Activated naive CD4-positive, alpha-beta T cell treated with anti-CD3 and anti-CD28 coated beads, Interleukin-2, amount 10 ng/mL, durations not matched to agents 7 days and 5 days (primary cell): ENCODE results near the gene PAPOLA.

Source experiments
- CTCF ChIA-PET: fragments of 350-600 bp; sonication (Branson Sonifier 250); formaldehyde crosslinking; loops from one replicate; lab custom pipeline; 2021; ENCODE audit warnings: antibody characterized with exemption; lab: Charles Lee
- DNase-seq: peaks from one replicate; pipeline ENCODE4 v3.0.0-alpha.2; 2020
- H3K27ac Mint-ChIP-seq: one replicate; pipeline ENCODE4 v1.8.0; 2021; ENCODE audit warnings: mild to moderate bottlenecking, moderate library complexity, mixed read lengths
- H3K27me3 Mint-ChIP-seq: one replicate; pipeline ENCODE4 v1.8.0; 2021; ENCODE audit warnings: mild to moderate bottlenecking, mixed read lengths
- H3K36me3 Mint-ChIP-seq: one replicate; pipeline ENCODE4 v1.8.0; 2021; ENCODE audit warnings: mixed read lengths
- H3K4me1 Mint-ChIP-seq: one replicate; pipeline ENCODE4 v1.8.0; 2021; ENCODE audit warnings: mixed read lengths
- H3K4me3 Mint-ChIP-seq: one replicate; pipeline ENCODE4 v1.8.0; 2021; ENCODE audit warnings: mild to moderate bottlenecking, moderate library complexity, mixed read lengths
- H3K9me3 Mint-ChIP-seq: one replicate; pipeline ENCODE4 v1.8.0; 2021; ENCODE audit warnings: mixed read lengths

PAPOLA gene

DNA sequence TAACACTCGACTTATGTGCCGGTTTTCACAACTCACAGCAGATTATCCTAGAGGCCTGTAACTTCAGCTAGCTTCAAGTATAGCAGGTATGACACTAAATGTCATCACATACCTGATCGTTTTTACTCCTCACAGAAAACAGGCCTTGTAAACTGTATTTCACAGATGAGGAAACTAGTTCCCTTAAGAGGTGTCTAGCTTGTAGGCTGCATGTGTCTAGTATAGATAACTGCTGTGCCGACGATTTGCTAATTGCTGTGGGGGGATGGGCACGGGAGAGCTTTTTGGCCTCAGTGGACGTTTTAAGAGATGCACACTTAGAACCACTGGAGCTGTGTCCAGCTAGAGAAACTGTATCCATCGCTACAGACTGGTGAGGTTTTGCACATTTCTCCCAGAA lies 78.8 kb downstream of the PAPOLA start:
- H3K36me3 Mint-ChIP-seq = no peaks in the 10 kb centered on the region
- no peak overlapping the region for H3K27ac Mint-ChIP-seq
- DNase-seq = no peak
- no peaks in the 10 kb centered on the region for H3K9me3 Mint-ChIP-seq
- CTCF ChIA-PET = interaction anchor here (1.3 kb wide), 1 partner anchor 14 kb away, joined by 4 read pairs; no protein-coding TSS in a partner anchor
- peaks cover 20% of the 10 kb centered on the region for H3K27me3 Mint-ChIP-seq
- peaks cover 5% of the 10 kb centered on the region for H3K4me1 Mint-ChIP-seq
- no peak overlapping the region for H3K4me3 Mint-ChIP-seq

DNA sequence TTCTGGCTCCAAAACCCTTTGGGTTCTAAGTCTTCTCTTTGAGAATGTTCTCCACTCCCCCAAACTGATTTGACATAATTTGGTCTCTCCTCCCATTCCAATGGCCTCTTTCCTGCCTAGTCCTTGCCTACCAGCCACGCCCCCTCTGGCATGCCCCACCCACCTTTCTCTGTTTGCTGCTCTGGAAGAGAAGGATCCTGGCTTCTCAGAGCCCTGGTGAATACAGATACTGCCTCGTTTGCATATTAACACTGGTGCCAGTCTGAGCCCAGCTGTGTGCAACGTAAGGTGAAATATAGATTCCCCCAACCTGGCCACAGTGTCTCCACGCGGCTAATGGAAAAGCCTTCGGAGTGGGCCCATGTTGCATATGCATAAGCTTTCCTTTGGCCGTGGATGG lies 79.7 kb downstream of the PAPOLA start:
- CTCF ChIA-PET = interaction anchor here (1.1 to 1.2 kb wide), 2 partner anchors 9 to 271 kb away, joined by 3 read pairs; no protein-coding TSS in a partner anchor
- DNase-seq = no peak
- Mint-ChIP-seq H3K27ac (no peak overlapping the region), H3K4me3 (no peak overlapping the region), H3K27me3 (peaks cover 24% of the 10 kb centered on the region), H3K4me1 (peaks cover 2% of the 10 kb centered on the region), H3K36me3 (no peaks in the 10 kb centered on the region), H3K9me3 (no peaks in the 10 kb centered on the region)

DNA sequence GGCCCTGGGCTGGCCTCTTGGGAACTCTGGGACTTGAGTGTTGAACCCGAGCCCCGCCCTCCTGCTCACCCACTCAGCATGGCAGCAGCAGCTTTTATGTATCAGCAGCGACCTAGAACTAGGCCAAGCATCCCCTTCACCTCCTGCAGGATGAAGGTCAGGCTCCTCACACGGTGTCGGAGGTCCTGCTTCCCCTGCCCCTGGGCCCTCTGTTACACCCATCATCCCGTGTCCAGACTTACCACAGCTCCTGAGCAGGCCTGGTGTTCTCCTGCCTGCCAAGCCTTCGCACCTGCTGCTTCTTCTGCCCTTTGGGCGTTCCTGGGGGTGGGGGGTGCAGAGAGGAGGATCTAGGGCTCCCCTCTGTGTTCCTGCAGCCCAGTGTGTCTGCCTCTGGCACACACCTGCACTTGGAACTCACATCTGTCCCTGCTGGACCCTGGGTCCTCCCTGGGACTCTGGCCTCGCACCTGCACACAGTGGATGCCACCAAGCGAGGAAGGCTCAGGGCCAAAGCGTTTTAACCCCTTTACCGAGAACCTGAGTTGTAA lies 80.3 kb downstream of the PAPOLA start:
- H3K36me3 Mint-ChIP-seq = no peaks in the 10 kb centered on the region
- CTCF ChIA-PET = interaction anchor here (1.1 to 1.6 kb wide), 4 partner anchors 10 to 270 kb away, joined by 3 to 4 read pairs (median 4); no protein-coding TSS in a partner anchor
- H3K27me3 Mint-ChIP-seq = peaks cover 30% of the 10 kb centered on the region
- H3K4me3 Mint-ChIP-seq = no peak overlapping the region
- DNase-seq = no peak
- no peaks in the 10 kb centered on the region for H3K4me1 Mint-ChIP-seq
- H3K9me3 Mint-ChIP-seq = no peaks in the 10 kb centered on the region
- no peak overlapping the region for H3K27ac Mint-ChIP-seq

DNA sequence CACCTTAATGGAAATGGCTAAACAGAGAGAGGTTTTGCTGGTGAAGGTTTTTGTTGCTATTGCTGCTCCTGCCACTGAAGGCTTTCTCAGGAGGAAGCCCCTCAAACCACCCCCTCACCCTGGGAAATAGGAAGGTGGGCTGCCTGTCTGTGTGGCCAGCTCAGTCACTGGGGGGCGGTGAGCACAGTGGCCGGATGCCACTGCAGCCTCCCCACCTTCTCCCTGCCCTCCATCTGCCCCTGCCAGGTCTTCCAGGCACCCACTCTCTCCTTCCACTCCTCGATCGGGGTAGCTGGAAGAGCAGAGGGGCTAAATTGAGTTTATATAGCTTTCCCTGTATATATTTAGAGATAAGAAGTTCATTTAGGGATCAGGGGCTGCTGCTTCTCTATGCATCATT lies 80.8 kb downstream of the PAPOLA start:
- DNase-seq = no peak
- H3K4me3 Mint-ChIP-seq = no peak overlapping the region
- no peaks in the 10 kb centered on the region for H3K4me1 Mint-ChIP-seq
- H3K9me3 Mint-ChIP-seq = no peaks in the 10 kb centered on the region
- CTCF ChIA-PET = interaction anchor here (1.2 to 1.6 kb wide), 4 partner anchors 11 to 270 kb away, joined by 3 to 4 read pairs (median 4); no protein-coding TSS in a partner anchor
- no peaks in the 10 kb centered on the region for H3K36me3 Mint-ChIP-seq
- H3K27ac Mint-ChIP-seq = no peak overlapping the region
- H3K27me3 Mint-ChIP-seq = peaks cover 35% of the 10 kb centered on the region

DNA sequence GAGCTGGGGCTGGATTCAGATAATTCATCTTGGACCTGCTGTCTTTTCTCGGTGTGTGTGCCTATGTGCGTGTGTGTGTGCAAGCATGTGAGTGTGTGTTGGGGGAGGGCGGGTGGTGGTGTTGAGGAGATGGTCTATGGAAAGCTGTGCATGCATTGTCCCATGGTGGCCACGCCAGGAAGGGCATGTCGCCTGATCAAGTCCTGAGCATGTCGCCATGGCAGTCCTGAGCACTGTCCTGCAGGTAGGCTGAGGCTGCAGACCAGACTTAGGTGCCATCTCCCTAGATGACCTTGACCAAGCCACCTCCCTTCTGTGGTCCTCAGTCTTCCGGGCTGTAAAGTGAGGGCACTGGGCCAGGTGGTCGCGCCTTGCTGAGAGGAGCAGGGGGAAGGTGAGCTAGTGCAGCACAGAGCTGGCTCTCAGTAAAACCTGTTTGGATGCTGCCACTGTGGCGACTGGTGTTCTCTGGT lies 81.4 kb downstream of the PAPOLA start:
- H3K27me3 Mint-ChIP-seq = peaks cover 41% of the 10 kb centered on the region
- no peaks in the 10 kb centered on the region for H3K36me3 Mint-ChIP-seq
- H3K4me3 Mint-ChIP-seq = no peak overlapping the region
- DNase-seq = no peak
- CTCF ChIA-PET = interaction anchor here (1.2 to 1.6 kb wide), 4 partner anchors 12 to 269 kb away, joined by 3 to 4 read pairs (median 4); no protein-coding TSS in a partner anchor
- H3K27ac Mint-ChIP-seq = no peak overlapping the region
- H3K9me3 Mint-ChIP-seq = no peaks in the 10 kb centered on the region
- H3K4me1 Mint-ChIP-seq = no peaks in the 10 kb centered on the region

DNA sequence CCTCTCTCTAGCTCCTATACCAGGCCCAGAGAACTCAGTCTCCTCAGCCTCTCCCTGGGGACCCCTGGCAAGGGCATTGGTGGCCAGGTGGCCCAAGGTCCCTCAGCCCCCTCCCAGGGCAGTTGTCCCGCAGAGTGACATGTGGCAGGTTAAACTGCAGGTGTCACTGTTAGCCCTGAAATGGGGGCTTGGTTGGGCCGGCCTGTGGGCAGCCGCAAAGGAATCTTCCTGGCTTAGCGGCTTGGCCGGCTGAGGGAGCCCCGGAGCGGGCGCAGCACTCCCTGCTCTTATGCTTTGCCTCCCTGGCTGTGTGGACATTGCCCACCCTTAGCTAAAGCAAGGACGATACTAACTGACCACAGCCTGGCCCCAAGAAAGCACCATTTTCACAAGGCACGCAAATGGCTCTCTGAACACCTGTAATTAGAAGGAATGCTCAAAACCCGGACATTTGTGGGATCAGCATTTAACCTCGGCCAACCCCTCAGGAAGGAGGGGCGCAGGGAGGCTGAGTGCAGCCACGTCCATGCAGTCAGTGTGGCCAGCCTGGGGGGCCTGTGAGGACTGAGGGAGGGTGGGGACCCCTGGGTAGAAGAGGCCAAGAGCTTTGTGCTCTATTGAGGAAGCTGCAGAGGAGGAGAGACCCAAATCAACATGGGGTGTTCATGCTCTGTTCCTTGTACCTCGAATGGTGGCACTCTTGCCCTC lies 82.2 kb downstream of the PAPOLA start:
- no peaks in the 10 kb centered on the region for H3K4me1 Mint-ChIP-seq
- no peaks in the 10 kb centered on the region for H3K36me3 Mint-ChIP-seq
- peak; percentile 50 for DNase-seq
- peaks cover 47% of the 10 kb centered on the region for H3K27me3 Mint-ChIP-seq
- no peaks in the 10 kb centered on the region for H3K9me3 Mint-ChIP-seq
- H3K4me3 Mint-ChIP-seq = no peak overlapping the region
- no peak overlapping the region for H3K27ac Mint-ChIP-seq
- CTCF ChIA-PET = interaction anchor here (0.7 to 1.6 kb wide), 4 partner anchors 13 to 268 kb away, joined by 3 to 4 read pairs (median 4); no protein-coding TSS in a partner anchor

DNA sequence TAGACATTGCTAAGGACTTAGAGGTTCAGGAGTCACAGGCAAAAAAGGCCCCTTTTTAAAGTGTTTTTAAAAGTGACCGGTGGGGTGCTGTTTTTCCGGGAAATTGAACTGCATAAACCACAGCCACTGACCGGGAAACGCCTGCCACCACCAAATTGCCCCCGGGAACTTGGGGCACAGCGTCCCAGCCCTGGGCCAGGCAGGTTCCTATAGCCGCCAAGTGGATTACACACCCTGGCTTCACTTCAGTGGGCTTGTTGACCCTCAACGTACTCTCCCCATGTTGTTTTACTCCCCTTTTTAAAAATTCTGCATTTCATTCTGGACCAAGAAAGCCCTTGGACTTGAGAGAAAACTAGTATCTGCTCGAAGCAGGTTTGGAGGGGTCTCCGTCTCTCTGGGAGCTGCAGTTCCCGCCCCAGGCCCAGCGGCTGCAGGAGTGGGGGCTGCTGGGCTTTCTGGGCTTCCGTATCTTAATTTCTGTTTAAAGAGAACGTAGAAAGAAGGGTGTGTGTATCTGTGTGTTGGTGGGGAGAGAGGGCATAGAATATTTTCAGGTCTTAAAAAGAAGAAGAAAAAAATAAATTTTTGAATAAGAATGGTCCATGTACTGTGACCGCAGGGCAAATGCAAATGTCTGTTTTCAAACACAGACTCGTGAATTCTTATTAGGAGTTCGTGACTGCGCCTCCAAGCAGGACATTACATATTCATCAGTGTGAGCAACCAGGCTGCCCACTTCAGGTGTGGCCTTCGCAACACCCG lies 82.9 kb downstream of the PAPOLA start:
- peaks cover 47% of the 10 kb centered on the region for H3K27me3 Mint-ChIP-seq
- CTCF ChIA-PET = interaction anchor here (0.7 kb wide), 1 partner anchor 111 kb away, joined by 3 read pairs; no protein-coding TSS in a partner anchor
- H3K27ac Mint-ChIP-seq = no peak overlapping the region
- no peaks in the 10 kb centered on the region for H3K36me3 Mint-ChIP-seq
- H3K4me1 Mint-ChIP-seq = no peaks in the 10 kb centered on the region
- no peak for DNase-seq
- H3K4me3 Mint-ChIP-seq = no peak overlapping the region
- no peaks in the 10 kb centered on the region for H3K9me3 Mint-ChIP-seq

DNA sequence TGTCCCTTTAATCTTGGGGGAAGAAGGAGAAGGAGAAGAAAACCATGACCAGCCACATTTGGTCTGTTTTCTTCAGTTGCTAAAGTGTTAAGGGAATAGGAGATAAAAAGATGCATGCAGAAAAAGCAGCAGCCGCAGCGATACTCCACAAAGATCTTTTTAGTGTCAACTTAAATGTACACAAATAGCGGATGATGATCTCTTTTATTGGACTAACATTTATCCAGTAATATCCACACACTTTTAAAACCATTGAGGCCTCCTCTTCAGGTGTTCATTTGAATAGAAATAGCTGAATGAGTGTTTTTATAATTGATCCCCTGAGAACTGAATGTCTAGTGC lies 83.5 kb downstream of the PAPOLA start:
- H3K27me3 Mint-ChIP-seq = peaks cover 51% of the 10 kb centered on the region
- H3K27ac Mint-ChIP-seq = no peak overlapping the region
- no peak for DNase-seq
- no peaks in the 10 kb centered on the region for H3K36me3 Mint-ChIP-seq
- no peaks in the 10 kb centered on the region for H3K9me3 Mint-ChIP-seq
- H3K4me3 Mint-ChIP-seq = no peak overlapping the region
- H3K4me1 Mint-ChIP-seq = no peaks in the 10 kb centered on the region
- CTCF ChIA-PET = no interaction called here

DNA sequence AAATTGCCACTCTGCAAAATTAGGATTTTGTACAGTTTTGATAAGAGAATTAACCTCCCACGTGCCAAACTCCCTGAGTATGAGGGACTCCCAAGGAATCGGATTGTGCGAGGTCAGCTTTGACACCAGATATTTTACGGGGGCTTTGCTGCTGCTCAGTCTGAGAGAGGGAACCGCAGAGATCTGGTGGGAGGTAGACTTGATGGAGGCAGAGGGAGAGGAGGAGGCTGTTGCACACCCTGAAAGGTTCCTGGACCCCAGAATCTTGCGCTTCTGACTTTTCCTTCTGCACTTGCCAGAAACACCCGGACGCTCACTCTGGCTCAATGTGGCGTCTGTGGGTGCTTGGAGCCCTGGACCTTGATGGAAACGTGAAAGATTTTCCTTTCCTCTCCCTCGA lies 83.9 kb downstream of the PAPOLA start:
- Mint-ChIP-seq H3K9me3 (no peaks in the 10 kb centered on the region), H3K27ac (no peak overlapping the region), H3K4me1 (no peaks in the 10 kb centered on the region), H3K27me3 (peaks cover 55% of the 10 kb centered on the region), H3K4me3 (no peak overlapping the region), H3K36me3 (no peaks in the 10 kb centered on the region)
- no peak for DNase-seq
- CTCF ChIA-PET = no interaction called here

DNA sequence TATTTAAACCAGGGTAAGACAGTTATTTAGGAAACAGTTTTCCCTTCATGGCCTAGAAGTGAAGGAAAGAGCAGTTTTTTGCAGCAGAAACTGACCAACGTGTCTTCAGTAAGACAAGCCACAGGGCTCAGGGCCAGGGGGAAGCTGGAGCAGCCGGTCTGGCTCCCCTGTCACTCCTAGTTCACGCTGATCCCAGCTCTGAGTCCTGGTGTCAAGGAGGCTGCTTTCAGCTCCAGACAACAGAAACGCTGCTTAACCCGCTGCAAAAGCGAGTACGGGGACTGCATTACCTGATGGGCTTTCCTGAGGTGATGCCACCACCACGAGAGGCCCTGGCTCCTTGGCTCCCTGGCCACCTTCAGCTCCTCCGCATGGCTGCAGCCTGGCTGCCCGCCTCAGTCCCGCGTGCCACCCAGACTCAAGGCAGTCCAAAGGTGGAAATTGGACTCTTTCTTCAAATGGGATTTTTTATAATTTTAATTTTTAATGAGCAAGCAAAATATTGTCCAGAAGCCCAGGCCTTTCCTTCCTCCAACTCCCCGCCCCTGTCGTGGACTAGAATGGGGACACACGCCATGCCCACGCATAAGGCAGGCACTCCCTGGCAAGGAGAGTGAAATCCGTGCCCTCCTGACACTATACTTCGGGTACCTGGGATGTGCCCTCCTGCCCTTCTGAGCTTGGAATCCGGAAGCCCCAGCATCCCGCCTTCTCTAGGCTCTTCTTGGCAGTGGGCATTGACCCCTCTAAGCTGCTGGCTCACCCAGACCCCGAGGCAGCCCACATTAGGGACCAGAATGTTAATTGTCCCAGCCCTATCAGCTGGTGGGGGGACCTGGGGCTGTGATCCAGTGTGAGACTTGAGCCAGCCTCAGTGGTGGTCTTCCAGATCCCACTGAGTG lies 85.0 kb downstream of the PAPOLA start:
- H3K9me3 Mint-ChIP-seq = no peaks in the 10 kb centered on the region
- H3K36me3 Mint-ChIP-seq = no peaks in the 10 kb centered on the region
- H3K4me1 Mint-ChIP-seq = peaks cover 3% of the 10 kb centered on the region
- H3K27me3 Mint-ChIP-seq = peaks cover 59% of the 10 kb centered on the region
- H3K4me3 Mint-ChIP-seq = no peak overlapping the region
- DNase-seq = no peak
- CTCF ChIA-PET = no interaction called here
- H3K27ac Mint-ChIP-seq = no peak overlapping the region

DNA sequence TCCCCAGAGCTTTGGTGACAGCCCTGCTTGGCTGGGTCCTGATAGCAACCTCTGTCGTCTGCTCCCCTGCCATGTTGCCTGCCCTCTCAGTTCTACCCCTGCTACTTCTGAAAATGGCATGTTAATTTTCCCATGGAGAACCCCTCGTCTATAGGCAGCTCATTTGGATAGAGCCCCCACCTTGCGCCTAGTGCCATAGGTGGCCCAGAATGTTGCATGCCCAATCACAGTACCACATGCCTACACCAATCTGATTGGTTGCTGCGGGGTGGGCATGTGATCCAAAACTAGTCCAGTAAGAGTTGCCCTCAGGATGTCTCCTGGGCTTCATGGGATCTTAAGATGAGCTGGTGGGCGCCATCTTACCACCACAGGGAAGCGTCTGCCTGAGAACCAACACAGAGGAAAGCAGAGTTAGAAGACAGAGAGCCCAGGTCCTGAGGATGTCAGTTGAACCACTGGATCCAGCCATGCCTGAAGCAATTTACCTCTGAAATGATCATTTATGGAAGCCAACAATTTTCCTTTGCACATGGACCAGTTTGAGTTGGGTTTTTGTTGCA lies 85.7 kb downstream of the PAPOLA start:
- H3K9me3 Mint-ChIP-seq = no peaks in the 10 kb centered on the region
- no peak for DNase-seq
- H3K27ac Mint-ChIP-seq = no peak overlapping the region
- CTCF ChIA-PET = no interaction called here
- peaks cover 9% of the 10 kb centered on the region for H3K4me1 Mint-ChIP-seq
- no peaks in the 10 kb centered on the region for H3K36me3 Mint-ChIP-seq
- H3K4me3 Mint-ChIP-seq = no peak overlapping the region
- H3K27me3 Mint-ChIP-seq = peaks cover 66% of the 10 kb centered on the region

DNA sequence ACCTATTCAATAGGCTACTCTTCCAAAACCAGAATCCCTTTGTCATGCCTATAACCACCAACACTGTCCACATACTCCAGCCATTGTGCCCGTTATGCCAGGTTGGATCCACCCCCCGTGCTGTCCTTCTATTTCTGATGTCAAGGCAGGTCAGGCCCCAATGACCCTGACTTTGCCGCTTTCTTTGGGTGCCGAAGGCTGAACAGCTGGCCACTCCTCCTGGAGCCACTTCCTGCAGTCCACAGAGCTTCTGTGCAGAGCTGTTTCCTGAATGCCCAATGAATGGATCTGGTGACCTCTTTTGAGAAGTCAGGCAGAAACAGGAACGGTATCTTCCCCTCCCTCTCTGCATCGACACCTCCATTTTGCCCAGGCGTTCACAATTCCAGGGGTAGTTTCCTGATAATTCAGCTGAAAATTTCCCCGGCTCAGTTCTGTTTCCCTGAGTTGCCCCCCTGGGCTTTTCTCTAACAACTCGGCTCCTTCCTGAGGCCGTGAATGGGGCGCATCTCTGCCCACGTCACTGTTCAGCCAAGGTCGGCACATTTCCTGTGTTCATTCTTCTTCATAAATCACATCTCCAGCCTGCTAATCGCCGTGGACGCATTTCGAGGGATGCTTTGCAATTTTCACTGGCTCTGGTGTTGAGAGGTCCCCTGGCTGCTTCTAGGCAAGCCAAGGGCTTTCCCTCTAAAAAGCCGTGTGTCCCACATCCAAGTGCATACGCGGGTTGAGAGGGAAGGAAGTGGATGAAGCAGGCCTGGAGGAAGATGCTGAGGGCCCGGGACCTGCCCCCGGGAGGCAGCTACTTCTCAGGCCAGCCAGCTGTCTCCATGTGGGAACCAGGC lies 86.5 kb downstream of the PAPOLA start:
- Mint-ChIP-seq H3K4me3 (no peak overlapping the region), H3K36me3 (no peaks in the 10 kb centered on the region), H3K4me1 (peaks cover 11% of the 10 kb centered on the region), H3K9me3 (no peaks in the 10 kb centered on the region), H3K27ac (no peak overlapping the region), H3K27me3 (peaks cover 72% of the 10 kb centered on the region)
- no peak for DNase-seq
- CTCF ChIA-PET = interaction anchor here (1.0 kb wide), 1 partner anchor 153 kb away, joined by 3 read pairs; no protein-coding TSS in a partner anchor
